ENCODE measurements around the gene SBF1.
"Not testable (repeated sequence)": the region's sequence is repeated elsewhere in the genome, so short reads cannot be mapped to it uniquely, and the experiment has no call there.

Gene SBF1

GRCh38 chr22:50474710-50475651 lies at the start of gene SBF1:
Gene SBF1, minus strand, starts transcription at chr22:50475035. Its CDS starts 195 bp downstream, at chr22:50474840.
- peak; percentile 74 to 79 for DNase-seq (ENCODE audit: low read depth in 2 of 2)

DNA sequence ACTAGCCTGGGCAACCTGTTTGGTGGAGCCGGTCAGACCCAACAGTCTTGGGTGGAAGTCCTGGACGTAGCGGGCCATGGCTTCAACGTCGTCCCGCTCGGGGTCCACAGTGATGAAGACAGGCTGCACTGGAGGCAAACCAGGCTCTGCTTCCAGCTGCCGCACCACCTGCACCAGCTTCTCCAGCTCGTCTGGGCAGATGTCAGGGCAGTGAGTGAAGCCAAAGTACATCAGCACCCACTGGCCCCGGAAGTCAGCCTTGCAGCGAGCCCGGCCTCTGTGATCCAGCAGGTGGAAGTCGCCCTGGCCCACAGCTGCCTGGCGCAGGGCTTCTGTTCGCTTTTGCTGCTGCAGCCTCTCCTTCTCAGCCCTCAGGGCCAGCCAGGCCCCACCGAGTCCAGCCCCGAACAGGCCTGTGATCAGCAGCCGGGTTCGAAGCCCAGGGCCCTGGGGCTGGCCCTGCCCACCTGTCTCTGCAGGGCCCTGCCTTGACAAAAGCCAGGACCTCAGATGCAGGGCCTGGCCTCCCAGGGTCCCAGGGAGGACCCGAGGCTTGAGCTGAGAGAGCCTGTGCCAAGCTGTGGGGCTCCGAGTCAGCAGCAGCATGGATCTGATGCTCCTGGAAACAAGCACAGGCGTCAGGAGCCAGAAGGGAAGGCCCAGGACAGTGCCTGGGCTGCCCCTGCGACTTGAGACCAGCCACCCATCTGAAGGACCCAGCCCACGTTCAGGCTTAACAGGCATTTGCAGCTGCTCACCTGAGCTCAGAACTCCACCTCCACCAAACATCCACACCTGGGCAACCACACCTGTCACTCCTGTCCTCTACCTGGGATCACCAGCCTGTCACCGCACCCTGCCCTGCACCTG lies 49.2 kb upstream of the SBF1 start:
- DNase-seq (ENCODE audit: low read depth in 2 of 2) = no peak

GRCh38 chr22:50523458-50523805 lies 48.6 kb upstream of the SBF1 start:
- no peak for DNase-seq (ENCODE audit: low read depth in 2 of 2)

- DNase-seq (ENCODE audit: low read depth in 2 of 2) = no peak
Observed at GRCh38 chr22:50522806-50523438, 48.1 kb upstream of the SBF1 start.

GRCh38 chr22:50522208-50522805 lies 47.5 kb upstream of the SBF1 start:
- DNase-seq (ENCODE audit: low read depth in 2 of 2) = no peak

GRCh38 chr22:50521710-50522109 lies 46.9 kb upstream of the SBF1 start:
- DNase-seq (ENCODE audit: low read depth in 2 of 2) = no peak

DNA sequence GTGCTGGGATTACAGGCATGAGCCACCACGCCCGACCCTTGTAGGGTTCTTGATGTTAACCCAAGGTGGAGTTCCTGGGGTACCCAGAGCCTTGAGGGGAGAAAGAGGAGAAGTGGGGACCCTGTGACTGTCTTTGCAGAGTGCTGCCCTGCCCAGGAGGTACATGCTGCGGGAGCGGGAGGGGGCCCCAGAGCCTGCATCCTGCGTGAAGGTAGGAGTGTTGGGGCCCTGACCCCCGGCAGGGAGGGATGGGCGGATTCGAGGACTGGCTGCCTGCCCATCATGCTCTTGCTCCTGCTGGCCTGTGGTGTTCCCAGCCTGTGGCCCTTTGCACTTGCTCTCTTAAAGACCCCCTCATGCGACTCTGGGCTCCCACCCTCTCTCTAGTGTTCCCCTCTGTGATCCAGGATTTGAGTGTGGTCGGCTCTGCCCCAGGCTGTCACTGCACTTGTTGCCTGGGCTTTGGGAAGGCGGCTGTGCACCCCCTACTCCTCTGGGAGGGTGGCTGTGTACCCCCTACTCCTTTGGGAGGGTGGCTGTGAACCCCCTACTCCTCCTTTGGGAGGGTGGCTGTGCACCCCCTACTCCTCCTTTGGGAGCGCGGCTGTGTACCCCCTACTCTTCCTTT lies 46.1 kb upstream of the SBF1 start:
- no peak for DNase-seq (ENCODE audit: low read depth in 2 of 2)

- DNase-seq (ENCODE audit: low read depth in 2 of 2) = not testable (repeated sequence)
Observed at GRCh38 chr22:50520184-50520583, 45.3 kb upstream of the SBF1 start.

DNA sequence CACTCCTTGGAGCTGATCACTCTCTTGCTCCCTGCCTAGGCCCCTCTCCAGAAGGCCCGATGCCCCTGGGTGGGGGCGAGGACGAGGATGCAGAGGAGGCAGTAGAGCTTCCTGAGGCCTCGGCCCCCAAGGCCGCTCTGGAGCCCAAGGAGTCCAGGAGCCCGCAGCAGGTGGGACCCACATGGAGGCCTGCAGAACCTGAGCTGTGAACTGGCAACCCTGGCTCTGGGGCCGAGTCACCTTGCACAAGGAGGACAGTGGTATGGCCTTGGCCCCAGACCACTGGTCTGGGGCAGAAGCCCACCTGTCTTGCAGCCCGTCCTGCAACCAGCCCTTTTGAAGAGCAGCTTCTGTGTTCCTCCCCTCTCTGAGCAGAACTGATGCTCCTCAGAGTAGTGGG lies 44.3 kb upstream of the SBF1 start:
- DNase-seq (ENCODE audit: low read depth in 2 of 2) = no peak

- no peak for DNase-seq (ENCODE audit: low read depth in 2 of 2)
Observed at GRCh38 chr22:50518606-50519005, 43.8 kb upstream of the SBF1 start.

GRCh38 chr22:50517495-50518260 lies 42.8 kb upstream of the SBF1 start:
- DNase-seq (ENCODE audit: low read depth in 2 of 2) = no peak

DNA sequence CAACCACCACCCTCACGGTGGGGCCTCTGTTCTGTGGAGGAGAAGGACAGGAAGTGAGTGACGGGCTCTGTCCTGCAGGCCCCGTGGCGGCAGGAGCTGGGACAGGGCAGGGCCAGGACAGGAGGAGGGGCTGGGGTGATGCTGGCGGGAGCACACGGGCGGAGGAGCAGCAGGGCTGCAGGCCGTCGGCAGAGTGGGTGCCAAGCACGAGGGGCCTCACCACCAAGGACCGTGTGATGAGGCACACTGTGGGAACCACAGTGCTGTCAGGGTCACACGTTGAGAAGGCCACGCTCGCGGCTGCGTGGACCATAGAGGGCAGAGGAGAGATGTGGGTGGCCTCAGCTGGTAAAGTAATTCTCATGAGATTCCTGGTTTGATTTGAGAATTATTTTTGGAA lies 42.1 kb upstream of the SBF1 start:
- no peak for DNase-seq (ENCODE audit: low read depth in 2 of 2)

- no peak for DNase-seq (ENCODE audit: low read depth in 2 of 2)
Observed at GRCh38 chr22:50516068-50516467, 41.2 kb upstream of the SBF1 start.

DNA sequence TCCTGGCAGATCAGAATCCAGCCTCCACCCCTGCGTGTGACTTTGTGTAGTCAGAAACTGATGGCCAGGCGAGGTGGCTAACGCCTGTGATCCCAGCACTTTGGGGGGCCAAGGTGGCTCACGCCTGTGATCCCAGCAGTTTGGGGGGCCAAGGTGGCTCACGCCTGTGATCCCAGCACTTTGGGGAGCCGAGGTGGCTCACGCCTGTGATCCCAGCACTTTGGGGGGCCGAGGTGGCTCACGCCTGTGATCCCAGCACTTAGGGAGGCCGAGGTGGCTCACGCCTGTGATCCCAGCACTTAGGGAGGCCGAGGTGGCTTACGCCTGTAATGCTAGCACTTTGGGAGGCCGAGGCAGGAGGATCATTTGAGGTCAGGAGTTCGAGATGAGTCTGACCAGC lies 38.3 kb upstream of the SBF1 start:
- no peak for DNase-seq (ENCODE audit: low read depth in 2 of 2)

DNA sequence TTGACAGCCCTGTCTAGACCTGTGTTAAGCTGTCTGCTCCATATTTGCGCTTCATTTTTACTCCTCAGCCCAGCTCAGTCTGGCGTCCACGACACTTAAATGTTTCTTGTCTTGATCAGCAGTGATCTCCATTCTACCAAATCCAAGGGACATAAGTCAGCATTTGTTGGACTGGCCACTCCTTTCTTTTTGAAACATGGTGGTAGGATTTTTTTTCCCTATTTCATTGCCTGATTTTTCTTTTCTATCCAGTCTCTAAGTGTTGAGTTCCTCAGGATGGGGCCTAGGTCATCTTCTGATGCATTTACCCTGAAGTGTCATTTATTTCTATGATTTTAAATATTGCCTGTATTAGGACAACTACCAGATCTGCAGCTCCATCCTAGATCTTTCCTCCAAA lies 34.1 kb upstream of the SBF1 start:
- no peak for DNase-seq (ENCODE audit: low read depth in 2 of 2)

- peak; percentile 96 to 97 for DNase-seq (ENCODE audit: low read depth in 2 of 2)
Observed at GRCh38 chr22:50507991-50508884, 33.4 kb upstream of the SBF1 start, which contains the start of gene NCAPH2. Gene NCAPH2, plus strand, starts transcription at chr22:50508224. Its CDS starts 114 bp downstream, at chr22:50508338.

- DNase-seq (ENCODE audit: low read depth in 2 of 2) = peak; percentile 84 to 91
Observed at GRCh38 chr22:50507421-50507990, 32.7 kb upstream of the SBF1 start, which contains the start of gene LMF2. Gene LMF2, minus strand, starts transcription at chr22:50507702. Its CDS starts 27 bp downstream, at chr22:50507675.

DNA sequence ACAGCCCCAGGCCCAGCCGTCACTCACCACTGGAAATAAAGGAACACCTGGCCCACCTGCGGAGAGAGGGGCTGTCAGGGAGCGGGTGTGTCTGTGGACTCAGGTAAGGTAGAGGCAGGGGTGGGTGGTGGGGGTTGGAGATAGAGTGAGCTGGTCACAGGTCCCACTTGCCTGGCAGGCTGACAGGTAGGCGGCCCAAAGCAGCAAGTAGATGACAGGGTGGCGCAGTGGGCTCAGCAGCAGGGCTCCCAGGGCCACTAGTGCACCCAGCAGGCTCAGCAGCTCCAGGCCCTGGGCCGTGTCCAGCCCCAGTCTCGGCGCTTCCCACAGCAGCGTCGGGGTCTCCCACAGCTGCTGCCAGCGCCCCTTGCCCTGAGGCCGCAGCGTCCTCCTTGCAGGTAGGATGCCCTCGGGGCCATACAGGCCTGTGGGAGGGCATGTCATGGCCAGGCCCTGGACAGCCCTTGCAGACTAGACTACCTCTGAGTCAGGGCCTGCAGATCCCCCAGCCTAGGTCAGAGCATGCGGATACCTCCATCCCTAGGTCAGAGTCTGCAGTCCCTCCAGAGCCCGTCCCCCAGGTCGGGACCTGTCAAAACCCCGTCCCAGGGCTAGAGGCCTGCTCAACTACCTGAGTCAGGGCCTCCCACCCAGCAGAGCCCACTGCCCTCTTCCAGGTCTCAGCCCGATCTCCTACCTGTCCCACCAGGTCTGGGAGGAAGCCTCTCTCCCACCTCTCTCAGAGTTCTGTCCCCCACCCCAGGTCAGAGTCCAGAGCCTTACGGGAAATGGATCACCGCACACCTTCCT lies 32.0 kb upstream of the SBF1 start:
- no peak for DNase-seq (ENCODE audit: low read depth in 2 of 2)
